OCI-LY3 (cell line): ENCODE results near the gene RBM26.

Experiments used
- EZH2phosphoT487 ChIP-seq: fragments of 200-600 bp; shearing (Covaris generic); IDR thresholded peaks from 2 replicates; pipeline ENCODE4 v1.6.1; 2018; ENCODE audit warnings: antibody characterized with exemption, mixed run types, low read depth
- TF ChIP-seq, protein P1 (sequence below): fragments of 200-600, 300-600 bp; sonication (generic); IDR thresholded peaks from 2 replicates; pipeline ENCODE4 v1.5.1; 2014; ENCODE audit warnings: antibody characterized with exemption, low read length, low read depth

DNA sequence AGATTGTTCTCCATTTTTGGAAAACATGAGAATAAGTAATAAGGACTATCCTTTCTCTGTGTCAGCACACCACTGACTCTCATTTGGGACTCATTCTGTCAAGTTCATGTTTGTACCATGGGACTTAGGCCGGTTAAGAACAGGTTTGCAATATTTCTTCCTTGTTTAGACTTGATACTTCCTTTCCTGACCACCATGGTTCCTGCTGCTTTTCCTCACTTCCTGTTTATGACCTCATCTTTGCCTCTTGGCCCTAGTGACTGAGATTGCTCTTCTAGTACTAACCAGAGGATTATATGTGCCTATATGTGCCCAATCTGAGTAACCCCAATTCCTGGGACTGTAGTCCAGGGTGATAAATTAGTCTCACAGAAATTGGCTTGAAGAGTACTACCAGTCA is 42.4 kb upstream of the RBM26 start:
- TF ChIP-seq, protein P1, sequence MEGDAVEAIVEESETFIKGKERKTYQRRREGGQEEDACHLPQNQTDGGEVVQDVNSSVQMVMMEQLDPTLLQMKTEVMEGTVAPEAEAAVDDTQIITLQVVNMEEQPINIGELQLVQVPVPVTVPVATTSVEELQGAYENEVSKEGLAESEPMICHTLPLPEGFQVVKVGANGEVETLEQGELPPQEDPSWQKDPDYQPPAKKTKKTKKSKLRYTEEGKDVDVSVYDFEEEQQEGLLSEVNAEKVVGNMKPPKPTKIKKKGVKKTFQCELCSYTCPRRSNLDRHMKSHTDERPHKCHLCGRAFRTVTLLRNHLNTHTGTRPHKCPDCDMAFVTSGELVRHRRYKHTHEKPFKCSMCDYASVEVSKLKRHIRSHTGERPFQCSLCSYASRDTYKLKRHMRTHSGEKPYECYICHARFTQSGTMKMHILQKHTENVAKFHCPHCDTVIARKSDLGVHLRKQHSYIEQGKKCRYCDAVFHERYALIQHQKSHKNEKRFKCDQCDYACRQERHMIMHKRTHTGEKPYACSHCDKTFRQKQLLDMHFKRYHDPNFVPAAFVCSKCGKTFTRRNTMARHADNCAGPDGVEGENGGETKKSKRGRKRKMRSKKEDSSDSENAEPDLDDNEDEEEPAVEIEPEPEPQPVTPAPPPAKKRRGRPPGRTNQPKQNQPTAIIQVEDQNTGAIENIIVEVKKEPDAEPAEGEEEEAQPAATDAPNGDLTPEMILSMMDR = no peak
- no peak for TF ChIP-seq EZH2phosphoT487
